Kidney (tissue), 14 donors: Measurements from ENCODE around the gene TMX2. TPM values are rescaled to one million over a fixed set of nuclear protein-coding genes. Genes with fewer than 3 reads are reported as not detected.

Experiments
- DNase-seq, 5 donors: peaks; one replicate each; pipeline ENCODE4 v3.0.0-alpha.2; 2013 to 2020
- FAIRE-seq: peaks from 2 replicates; lab custom pipeline; 2012; peaks lifted over from hg19 to GRCh38; lab: Jason Lieb, UNC
- H3K27ac ChIP-seq, 2 donors: one replicate each; pipeline ENCODE4 v1.7.0; 2013; ENCODE audit warnings: low read depth in 2 of 2, low read length in 2 of 2, inconsistent platforms in 1 of 2
- H3K27me3 ChIP-seq: one replicate; pipeline ENCODE4 v1.7.1; 2013; ENCODE audit warnings: low read length, inconsistent platforms; ENCODE audit not compliant: control insufficient read depth, insufficient read depth
- H3K36me3 ChIP-seq, 3 donors: one replicate each; pipeline versions ENCODE4 v1.7.0 to v1.7.1; 2013; ENCODE audit warnings: low read length in 3 of 3, control low read depth in 1 of 3, inconsistent platforms in 1 of 3; ENCODE audit not compliant: insufficient read depth in 3 of 3, control insufficient read depth in 2 of 3
- H3K4me1 ChIP-seq, 3 donors: one replicate each; pipeline versions ENCODE4 v1.7.0 to v1.7.1; 2013; ENCODE audit warnings: low read length in 3 of 3, inconsistent platforms in 1 of 3, low read depth in 1 of 3; ENCODE audit not compliant: control insufficient read depth in 2 of 3, insufficient read depth in 2 of 3
- H3K4me3 ChIP-seq, 3 donors: one replicate each; pipeline versions ENCODE4 v1.7.0 to v1.8.1; 2013; ENCODE audit warnings: low read length in 3 of 3, control low read depth in 1 of 3, inconsistent platforms in 1 of 3
- H3K9ac ChIP-seq, 3 donors: one replicate each; pipeline versions ENCODE4 v1.7.0 to v1.7.1; 2013; ENCODE audit warnings: low read length in 3 of 3, control low read depth in 1 of 3, inconsistent platforms in 1 of 3
- H3K9me3 ChIP-seq, 3 donors: one replicate each; pipeline versions ENCODE4 v1.7.0 to v1.7.1; 2013; ENCODE audit warnings: low read length in 3 of 3, control low read depth in 1 of 3, inconsistent platforms in 1 of 3; ENCODE audit not compliant: control insufficient read depth in 2 of 3, insufficient read depth in 1 of 3
- CTCF ChIP-seq: IDR thresholded peaks from 3 replicates; pipeline ENCODE4 v1.5.1; 2012; ENCODE audit warnings: mild to moderate bottlenecking, moderate library complexity, borderline replicate concordance; ENCODE audit not compliant: insufficient read depth; ENCODE audit errors: extremely low read depth
- intact Hi-C: fragments of 100-400 bp; cut with DNase I; formaldehyde crosslinking; loops from one replicate; pipeline ENCODE4 v1.11.1; 2022
- polyA plus RNA-seq: library from polyadenylated mRNA; stranded (reverse); fragments of 350-450 nt; fragmentation: Illumina TruSeq; extraction: RNeasy Lipid Tissue Mini Kit (QIAGEN cat#74804); gene quantifications from one replicate; pipeline ENCODE4 v1.2.3, GENCODE V29; 2014; ENCODE audit warnings: low read depth, low replicate concordance; ENCODE audit not compliant: insufficient read depth
- total RNA-seq: library from RNA; stranded (reverse); fragmentation: NEBNext Ultra II Directional; extraction: Animal tissue kit (Norgen Biotek cat#: 25700); gene quantifications from one replicate; pipeline ENCODE4 v1.2.1, GENCODE V29; 2021
- donor health status: control.
- donor health status: control.
- donor health status: control.
- donor health status: control.
- donor health status: control.
- donor health status: DM: yes; HTN: yes; CAD: no.
- donor health status: Normal renal cell carcinoma (clear cell type).

The TMX2 gene
- total and polyA plus RNA-seq, 2 donors from 2014 or later, result 86.1 to 133 TPM

DNA sequence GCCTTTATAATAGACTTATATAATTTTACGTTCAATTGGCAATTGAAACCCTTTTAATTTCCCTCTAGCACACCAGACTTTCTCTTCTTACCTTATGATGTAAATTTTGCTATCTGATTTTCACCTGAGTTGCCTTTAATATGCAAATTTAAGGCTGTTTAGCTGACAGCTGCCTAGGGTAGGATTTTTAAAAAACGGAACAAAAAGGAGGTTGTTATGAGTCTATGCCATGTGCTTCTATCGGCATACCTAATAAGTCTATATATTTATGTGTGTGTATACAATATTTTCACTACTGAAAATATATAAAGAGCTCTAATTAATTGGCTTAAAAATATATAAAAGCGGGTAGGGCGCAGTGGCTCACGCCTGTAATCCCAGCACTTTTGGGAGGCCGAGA, 17.1 kb downstream of the TMX2 start:
- H3K36me3 ChIP-seq, result no peaks in the 10 kb centered on the region
- H3K9ac ChIP-seq, result no peak overlapping the region
- no peaks in the 10 kb centered on the region for H3K27me3 ChIP-seq
- DNase-seq (no peak), FAIRE-seq (no peak)
- H3K4me1 ChIP-seq, result no peaks in the 10 kb centered on the region
- H3K4me3 ChIP-seq, result no peak overlapping the region
- intact Hi-C loops, result no loop called here
- no peaks in the 10 kb centered on the region for H3K9me3 ChIP-seq
- H3K27ac ChIP-seq, result no peak overlapping the region
- no peak for TF ChIP-seq CTCF

DNA sequence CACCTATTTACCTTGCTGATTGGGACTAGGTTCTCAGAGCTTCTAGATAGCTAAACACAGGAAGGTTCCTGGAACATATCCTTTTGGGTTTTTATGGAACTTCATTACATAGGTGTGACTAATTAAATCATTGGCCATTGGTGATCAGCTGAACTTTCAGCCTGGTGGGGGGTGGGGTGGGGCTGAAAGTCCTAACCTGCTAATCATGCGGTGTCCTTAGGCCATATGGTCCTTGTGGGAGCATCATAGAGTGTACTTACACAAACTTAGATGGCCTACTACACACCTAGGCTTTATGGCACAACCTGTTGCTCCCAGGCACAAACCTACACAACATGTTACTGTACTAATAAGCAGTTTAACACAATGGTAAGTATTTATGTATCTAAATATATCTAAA, 20.3 kb downstream of the TMX2 start:
- no peak for DNase-seq
- intact Hi-C loops, result no loop called here
- H3K9ac ChIP-seq, result no peak overlapping the region
- TF ChIP-seq CTCF, result no peak
- H3K4me1 ChIP-seq, result no peaks in the 10 kb centered on the region
- no peak overlapping the region for H3K27ac ChIP-seq
- FAIRE-seq, result no peak
- H3K9me3 ChIP-seq, result no peaks in the 10 kb centered on the region
- peaks cover 0 to 4% (median 2%) of the 10 kb centered on the region in 3 donors for H3K36me3 ChIP-seq
- H3K4me3 ChIP-seq, result no peak overlapping the region
- H3K27me3 ChIP-seq, result no peaks in the 10 kb centered on the region

DNA sequence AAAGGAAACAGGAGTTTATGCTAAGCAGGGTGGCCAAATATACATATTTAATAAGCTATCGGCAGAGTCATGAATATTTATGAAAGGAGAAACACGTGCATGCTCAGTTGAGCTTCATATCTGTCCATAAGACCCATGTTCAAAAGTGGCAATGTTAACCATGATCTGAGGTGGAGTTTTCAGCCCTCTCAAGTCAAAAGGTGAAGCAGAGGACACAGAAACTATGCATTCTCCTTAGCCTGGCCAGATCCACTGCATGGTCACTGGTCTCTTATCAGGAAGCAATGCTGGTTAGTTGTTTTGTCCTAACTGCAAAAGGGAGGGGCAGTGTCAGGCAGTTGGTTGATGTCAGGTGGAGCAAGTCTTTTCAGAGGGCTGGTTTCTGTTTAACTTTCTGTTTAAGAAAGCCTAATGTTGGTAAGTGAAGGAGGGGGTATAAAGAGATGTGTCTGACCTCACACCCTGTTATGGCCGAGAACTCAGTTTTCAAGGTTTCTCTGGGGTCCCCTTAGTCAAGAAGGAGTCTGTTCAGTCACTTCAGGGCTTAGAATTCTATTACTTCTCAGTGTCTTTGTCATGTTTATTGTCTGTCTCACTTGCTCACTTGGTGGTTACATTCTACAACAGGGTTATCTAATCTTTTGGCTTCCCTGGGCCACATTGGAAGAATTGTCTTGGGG, 23.4 kb downstream of the TMX2 start:
- Histone ChIP-seq H3K9me3 (no peaks in the 10 kb centered on the region), H3K4me3 (no peak overlapping the region), H3K4me1 (no peaks in the 10 kb centered on the region), H3K36me3 (peaks cover 4 to 13% (median 6%) of the 10 kb centered on the region in 3 donors), H3K27me3 (no peaks in the 10 kb centered on the region), H3K27ac (no peak overlapping the region), H3K9ac (no peak overlapping the region)
- FAIRE-seq (no peak), DNase-seq (no peak)
- intact Hi-C loops, result no loop called here
- no peak for TF ChIP-seq CTCF
